Measurements from ENCODE around the gene THPO. TPM values are rescaled to one million over a fixed set of nuclear protein-coding genes. Genes with fewer than 3 reads are reported as not detected.

Gene THPO
- total RNA-seq, 1 donor from 2014 or later = 0.98 TPM

GRCh38 chr3:184347321-184348056, 30.5 kb downstream of the THPO start:
- Mint-ChIP-seq H3K36me3 (ENCODE audit: low read depth) (peaks cover 12% of the 10 kb centered on the region), H3K9me3 (no peaks in the 10 kb centered on the region), H3K27me3 (ENCODE audit: low read depth) (no peaks in the 10 kb centered on the region), H3K27ac (ENCODE audit: unreplicated experiment) (no peak overlapping the region), H3K4me3 (no peak overlapping the region), H3K4me1 (peaks cover 30% of the 10 kb centered on the region)
- TF ChIP-seq CTCF (conservative IDR thresholded peaks at IDR 0.05) = no peak
- no peak for DNase-seq (ENCODE audit: low read depth, low spot score)

- Mint-ChIP-seq H3K9me3 (no peaks in the 10 kb centered on the region), H3K36me3 (ENCODE audit: low read depth) (peaks cover 10% of the 10 kb centered on the region), H3K27me3 (ENCODE audit: low read depth) (no peaks in the 10 kb centered on the region), H3K27ac (ENCODE audit: unreplicated experiment) (no peak overlapping the region), H3K4me3 (no peak overlapping the region), H3K4me1 (peaks cover 22% of the 10 kb centered on the region)
- TF ChIP-seq CTCF (conservative IDR thresholded peaks at IDR 0.05) = no peak
- no peak for DNase-seq (ENCODE audit: low read depth, low spot score)
Measured at GRCh38 chr3:184346480-184347190, 31.4 kb downstream of the THPO start.

- H3K27me3 Mint-ChIP-seq (ENCODE audit: low read depth) = no peaks in the 10 kb centered on the region
- H3K4me1 Mint-ChIP-seq = peaks cover 21% of the 10 kb centered on the region
- H3K27ac Mint-ChIP-seq (ENCODE audit: unreplicated experiment) = peak overlapping the region; percentile 84
- peak; percentile 44 for DNase-seq (ENCODE audit: low read depth, low spot score)
- H3K36me3 Mint-ChIP-seq (ENCODE audit: low read depth) = peaks cover 10% of the 10 kb centered on the region
- no peaks in the 10 kb centered on the region for H3K9me3 Mint-ChIP-seq
- TF ChIP-seq CTCF (conservative IDR thresholded peaks at IDR 0.05) = peak; percentile 62
- H3K4me3 Mint-ChIP-seq = peak overlapping the region; percentile 82
Measured at GRCh38 chr3:184345317-184346144, 32.5 kb downstream of the THPO start.

- Mint-ChIP-seq H3K27ac (ENCODE audit: unreplicated experiment) (no peak overlapping the region), H3K9me3 (no peaks in the 10 kb centered on the region), H3K36me3 (ENCODE audit: low read depth) (peaks cover 10% of the 10 kb centered on the region), H3K4me1 (peaks cover 20% of the 10 kb centered on the region), H3K27me3 (ENCODE audit: low read depth) (no peaks in the 10 kb centered on the region), H3K4me3 (no peak overlapping the region)
- DNase-seq (ENCODE audit: low read depth, low spot score) = no peak
- no peak for TF ChIP-seq CTCF (conservative IDR thresholded peaks at IDR 0.05)
Measured at GRCh38 chr3:184344579-184345316, 33.3 kb downstream of the THPO start.
